Dedifferentiated amniotic fluid mesenchymal stem cell (primary cell): Measurements from ENCODE around the gene RNF32.
"Not testable (repeated sequence)": the region's sequence is repeated elsewhere in the genome, so short reads cannot be mapped to it uniquely, and the experiment has no call there.

Experiments
- DNase-seq: peaks from one replicate; pipeline ENCODE4 v3.0.0-alpha.2; 2016; ENCODE audit errors: extremely low spot score

The RNF32 gene

DNA sequence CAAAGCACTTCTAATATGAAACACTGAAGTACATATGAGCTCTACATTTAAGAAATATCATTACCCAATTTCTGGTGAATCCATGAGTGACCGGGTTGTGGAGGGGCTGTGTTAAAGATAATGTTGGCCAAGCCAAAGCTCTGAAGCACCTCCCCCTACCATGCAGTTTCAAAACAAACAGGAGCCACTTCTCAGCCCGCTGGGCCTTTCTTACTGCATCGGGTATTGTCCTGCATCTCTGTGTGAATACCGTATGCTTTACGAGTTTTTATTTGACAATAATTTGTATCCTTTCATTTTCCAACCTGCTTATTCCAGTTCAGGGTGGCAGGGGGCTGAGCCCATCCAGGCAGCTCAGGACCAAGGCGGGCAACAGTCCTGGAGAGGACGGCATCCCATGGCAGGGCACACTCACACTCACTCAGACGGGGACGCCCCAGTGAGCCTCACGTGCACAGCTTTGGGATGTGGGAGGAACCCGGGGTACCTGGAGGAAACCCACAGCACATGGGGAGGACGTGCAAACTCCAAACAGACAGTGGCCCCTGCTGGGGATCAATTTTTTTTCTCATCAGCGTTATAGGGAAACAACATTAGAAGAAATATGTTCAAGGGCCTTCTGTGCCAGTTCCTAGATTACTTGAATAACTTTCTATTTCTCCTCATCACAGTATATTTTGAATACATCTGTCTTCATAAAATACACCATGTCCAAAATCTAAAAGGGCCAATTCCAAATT lies 1.9 kb downstream of the RNF32 start:
- DNase-seq: no peak

DNA sequence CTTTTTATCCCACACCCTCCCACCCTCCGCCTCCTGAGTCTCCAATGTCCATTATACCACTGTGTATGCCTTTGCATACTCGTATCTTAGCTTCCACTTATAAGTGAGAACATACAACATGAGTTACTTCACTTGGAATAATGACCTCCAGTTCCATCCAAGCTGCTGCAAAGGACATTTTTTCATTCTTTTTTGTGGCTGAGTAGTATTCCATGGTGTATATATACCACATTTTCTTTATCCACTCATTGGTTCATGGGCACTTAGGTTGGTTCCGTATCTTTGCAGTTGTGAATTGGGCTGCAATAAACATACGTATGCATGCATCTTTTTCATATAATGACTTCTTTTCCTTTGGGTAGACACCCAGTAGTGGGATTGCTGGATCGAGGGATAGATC lies 6.8 kb downstream of the RNF32 start:
- not testable (repeated sequence) for DNase-seq

DNA sequence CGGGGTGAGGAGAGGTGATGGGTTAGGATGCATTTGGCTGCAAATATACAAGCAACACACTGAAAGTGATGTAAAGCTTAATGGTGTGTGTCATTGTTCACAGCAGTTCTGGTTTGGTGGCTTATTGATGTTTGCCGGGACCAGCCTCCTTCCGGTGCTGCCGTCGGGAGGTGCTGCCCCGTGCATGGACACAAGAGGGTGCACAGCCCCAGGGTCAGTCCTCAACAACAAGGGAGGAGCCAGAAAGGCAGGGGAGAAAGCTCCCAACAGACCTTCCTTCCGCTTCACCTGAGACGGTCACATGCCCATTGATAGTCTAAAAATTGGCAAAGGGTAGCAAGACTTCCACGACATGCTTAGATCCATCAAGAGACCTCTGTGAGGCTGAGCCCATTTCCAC lies 9.5 kb downstream of the RNF32 start:
- DNase-seq: no peak

DNA sequence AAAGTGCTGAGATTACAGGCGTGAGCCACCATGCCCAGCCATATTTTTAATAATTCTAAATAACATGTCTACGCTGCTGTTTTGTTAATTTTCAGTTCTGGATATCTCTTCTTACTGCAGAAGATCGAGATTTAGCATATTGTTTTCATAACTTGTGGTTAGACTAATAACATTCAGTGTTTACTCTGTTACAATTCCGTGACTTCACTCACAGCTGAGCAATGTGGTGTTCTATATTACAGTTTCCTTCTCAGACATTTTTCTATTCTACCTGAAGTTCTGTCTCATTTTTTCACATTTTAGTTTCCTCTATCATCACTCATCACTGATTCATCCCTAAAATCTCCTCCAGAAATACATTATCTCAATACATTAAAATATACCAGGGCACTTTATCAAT lies 10.9 kb downstream of the RNF32 start:
- no peak for DNase-seq

DNA sequence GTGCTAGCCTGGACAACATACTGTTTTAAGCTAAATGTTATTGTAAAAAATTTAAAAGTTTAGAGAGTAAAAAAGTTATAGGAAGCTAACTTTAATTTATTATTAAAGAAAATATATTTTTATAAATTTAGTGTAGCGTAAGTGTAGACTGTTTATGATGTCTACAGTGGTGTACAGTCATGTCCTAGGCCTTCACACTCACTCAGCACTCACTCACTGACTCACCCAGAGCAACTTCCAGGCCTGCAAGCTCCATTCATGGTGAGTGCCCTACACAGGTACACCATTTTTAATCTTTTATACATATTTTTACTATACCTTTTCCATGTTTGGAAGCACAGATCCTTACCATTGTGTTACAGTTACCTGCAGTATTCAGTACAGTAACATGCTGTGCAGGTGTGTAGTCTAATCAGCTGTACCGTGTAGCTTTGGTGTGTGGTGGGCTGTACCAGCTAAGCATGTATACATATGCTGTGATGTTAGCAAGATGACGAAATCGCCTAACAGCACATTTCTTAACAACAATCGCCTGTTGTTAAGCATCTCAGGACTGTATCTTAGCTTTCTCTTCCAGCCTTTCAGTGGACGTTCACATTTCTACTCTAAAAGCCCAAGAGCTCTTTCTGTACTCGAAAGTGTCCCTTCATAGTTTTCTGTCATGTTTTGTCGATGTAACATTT lies 12.5 kb downstream of the RNF32 start:
- no peak for DNase-seq

DNA sequence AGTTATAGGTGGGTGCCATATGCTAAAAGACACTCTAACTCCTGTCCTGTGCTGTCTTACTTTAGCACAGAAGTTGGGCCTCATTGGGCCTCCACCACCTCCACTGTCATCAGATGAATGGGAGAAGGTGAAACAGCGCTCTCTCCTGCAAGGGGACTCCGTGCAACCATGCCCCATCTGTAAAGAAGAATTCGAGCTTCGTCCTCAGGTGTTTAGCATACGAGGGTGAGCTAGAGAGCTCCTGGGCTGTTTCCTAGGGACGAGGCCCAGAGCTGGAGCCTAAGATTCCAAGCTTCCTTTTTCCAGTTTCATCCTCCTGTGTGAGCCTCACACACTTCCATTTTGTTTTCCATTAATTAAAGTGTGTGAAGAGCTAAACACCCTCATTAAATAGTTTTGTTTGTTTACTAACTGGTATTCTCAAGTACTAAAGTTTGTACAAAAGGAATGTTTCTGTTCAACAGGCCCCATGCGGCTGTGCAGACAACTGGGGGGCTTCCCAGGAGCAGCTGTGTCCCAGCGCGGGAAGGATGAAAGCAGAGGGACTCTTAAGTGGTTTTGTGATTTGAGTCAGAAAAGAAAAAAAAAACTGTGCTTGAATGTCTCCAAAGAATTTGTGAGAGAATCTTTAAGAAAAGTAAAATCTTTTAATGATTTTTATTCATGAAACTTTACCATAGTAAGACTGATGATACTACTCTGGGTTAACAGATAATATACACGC lies 14.1 kb downstream of the RNF32 start:
- no peak for DNase-seq

DNA sequence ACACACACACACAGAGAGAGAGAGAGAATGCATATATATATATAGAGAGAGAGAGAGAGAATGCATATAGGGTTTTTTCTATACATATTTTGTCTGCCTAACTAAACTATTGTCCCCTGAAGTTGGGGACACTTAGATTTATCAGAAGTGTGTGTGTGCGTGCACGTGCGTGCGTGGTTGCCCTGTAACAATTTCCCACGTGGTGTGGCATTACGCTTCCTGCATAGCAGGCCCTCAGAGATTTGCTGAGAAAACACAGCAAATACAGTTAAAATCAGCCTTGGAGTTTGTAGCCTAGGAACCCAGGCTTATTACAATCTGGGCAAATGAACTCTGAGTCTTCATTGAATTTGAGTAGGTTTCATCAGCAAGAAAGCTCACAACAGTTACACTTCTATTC lies 14.7 kb downstream of the RNF32 start:
- DNase-seq: no peak

DNA sequence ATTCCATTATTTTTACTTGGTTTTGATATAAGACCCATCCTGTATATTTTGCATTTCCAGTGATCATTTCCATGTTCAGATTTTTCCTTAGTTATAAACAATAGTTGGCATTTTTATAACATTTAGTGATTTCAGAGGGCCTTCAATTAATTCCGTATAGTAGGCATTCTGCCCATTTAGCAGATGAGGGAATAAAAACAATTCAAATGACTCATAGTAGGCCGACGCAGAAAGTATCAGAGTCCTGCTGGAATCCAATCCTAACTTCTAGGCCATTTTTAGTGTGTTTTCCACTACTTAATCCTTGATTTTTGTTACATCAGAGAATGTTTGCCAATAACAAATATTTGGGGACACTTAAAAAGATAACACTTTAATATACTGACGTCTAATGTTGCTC lies 15.4 kb downstream of the RNF32 start:
- DNase-seq: no peak

DNA sequence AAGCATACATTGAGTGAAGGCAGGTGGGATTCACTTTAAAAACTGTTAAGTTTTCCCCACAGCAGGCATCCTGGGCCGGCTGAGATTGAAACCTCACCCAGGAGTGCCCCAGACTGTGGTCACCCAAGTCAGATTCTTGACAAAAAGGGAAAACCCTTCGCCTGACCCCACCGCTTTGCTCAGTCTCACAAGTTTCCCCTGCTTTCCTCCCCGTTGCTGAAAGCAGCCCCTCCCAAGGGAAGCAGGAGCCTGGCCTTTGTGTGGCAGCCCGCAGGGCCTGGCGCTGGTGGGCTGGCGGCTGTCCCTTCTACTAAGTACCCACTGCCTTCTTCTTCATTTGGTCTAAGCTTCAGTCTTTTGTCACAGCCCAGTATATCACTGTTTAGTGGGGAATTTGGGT lies 16.0 kb downstream of the RNF32 start:
- DNase-seq: no peak

DNA sequence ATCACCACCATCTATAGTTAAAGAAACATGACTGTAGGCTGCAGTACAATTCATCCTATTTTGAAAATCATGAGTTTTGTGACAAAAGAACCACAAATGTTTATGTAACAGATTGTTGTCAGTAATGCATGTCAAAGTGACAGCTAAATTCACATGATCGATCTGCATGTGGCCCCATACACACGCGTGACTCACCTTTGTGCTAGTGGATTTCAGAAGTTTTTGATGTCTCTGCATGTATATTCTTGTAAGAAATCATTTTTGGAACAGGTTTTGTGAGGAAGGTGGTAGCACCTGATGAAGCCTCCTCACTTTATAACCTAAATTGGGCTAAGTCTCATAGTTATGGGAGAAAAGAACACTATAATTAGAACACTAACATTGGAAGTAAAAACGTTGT lies 17.1 kb downstream of the RNF32 start:
- no peak for DNase-seq

DNA sequence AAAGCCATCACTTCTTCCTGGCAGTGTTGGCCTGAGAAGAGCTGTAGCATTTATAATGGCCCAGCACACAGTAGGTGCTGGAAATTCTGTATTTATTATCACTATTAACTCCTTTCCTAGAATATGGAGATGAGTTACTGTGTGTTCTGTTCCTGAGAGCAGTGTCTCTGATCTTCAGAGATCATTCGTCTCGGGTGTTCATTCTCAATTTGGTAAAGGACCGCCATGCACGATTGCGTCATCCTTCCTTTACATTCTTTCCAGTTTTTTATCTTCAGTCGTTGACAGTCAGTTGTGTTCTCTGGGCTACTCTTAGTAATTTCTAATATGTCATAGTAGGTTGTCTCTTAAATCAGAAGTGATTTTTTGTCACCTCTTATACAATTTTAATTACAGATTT lies 18.6 kb downstream of the RNF32 start:
- DNase-seq: no peak

DNA sequence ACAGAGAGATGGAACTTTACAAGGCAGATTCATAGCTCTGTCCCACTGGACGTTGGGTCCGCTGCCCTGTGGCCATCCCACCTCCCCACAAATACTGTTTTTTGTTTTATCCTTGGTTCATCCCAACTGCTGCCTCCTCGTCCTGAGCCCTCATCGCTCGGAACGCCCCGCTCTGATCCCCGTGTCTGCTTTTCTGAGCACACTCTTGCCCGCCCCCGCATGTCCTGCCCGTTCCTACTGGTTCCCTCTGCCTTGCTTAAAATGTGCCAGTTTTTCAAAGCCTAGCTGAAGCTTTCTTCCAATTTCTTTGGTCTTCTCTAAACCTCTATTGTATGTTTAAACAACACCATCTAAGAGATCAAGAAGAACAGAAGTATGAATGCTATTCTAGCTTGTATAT lies 19.4 kb downstream of the RNF32 start:
- DNase-seq: no peak

DNA sequence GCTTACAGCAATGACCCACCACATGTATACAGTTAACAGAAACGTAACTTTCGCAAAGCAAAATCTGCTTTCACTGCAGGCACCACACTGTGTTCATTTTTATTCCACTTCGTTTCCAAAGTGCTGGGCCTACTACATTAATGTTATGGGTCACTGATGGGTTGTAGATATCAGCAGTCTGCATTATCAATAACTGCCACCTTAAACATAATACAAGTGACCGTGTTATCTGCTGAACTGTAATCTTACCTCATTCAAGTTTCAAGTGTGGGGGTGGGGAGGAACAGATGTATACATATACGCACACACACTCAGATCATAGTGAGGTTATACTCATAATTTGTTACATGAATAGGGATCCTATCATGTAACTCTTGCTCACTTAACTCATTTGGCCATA lies 21.1 kb downstream of the RNF32 start:
- DNase-seq: no peak

DNA sequence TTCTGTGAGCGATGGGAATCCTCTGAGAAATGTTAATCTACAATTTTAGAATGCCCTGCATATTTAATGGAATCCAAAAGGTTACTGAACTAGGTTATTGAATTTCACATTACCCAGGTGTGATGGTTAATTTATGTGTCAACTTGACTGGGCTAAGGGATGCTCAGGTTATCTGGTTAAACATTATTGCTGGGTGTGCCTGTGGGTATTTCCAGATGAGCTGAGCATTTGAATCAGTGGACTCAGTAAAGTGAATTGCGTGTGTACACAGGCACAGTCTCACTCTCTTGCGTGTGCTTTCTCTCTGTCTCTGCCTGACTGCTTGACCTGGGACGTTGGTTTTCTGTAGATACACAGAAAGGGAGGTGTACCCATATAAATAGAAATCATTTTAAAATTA lies 21.7 kb downstream of the RNF32 start:
- no peak for DNase-seq

DNA sequence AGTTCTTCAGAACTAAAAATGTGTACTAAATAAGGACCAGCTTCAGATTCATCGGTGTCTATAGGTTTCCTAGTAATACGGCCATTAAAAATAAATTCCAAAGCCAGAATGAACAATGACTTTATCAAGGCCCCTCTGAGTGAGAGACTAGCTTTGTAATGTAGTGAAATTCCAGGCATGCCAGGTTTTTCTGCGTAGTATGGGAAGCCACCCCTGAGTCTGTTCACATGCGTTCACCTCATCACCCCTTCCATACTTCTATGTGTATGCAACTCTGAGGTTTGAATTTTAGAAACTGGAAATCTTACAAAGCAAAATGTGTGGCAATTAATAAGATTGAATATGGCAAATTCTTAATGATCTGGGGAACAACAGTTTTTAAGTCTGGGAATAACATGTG lies 24.5 kb downstream of the RNF32 start:
- DNase-seq: no peak

DNA sequence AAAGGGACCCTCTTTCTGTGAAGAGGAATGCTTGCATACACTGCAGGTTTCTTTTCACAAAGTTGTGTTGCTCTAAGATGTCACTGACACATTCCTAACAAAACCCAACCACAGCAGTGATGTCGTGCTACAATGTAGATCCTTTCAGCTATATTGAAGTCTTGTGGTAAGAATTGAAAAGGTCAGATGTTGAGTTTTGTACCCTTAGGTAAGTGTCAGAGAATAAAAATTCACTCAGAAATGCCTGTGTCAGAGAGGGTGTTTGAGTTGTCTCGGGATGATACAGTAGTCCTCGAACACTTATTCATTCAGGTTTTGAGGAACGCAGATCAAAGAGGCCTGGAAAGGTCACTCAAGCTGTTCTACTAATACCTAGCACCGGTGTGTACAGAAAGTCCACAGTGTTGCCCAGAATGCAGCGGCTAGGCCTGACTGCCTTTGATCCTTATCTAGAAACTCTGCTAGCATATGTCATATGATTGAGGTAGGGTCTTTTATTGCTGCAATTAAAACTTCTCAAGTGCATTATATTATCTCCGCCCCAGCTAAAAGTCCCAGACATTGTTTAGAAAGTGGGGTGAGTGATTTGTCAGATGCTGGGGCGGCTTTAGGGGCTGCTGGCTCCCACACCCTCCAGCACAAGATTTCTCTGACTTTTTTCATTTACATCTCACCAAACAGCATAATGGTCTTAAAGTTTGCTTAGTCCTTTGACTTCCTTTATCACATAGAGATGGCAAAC lies 26.0 kb downstream of the RNF32 start:
- no peak for DNase-seq

DNA sequence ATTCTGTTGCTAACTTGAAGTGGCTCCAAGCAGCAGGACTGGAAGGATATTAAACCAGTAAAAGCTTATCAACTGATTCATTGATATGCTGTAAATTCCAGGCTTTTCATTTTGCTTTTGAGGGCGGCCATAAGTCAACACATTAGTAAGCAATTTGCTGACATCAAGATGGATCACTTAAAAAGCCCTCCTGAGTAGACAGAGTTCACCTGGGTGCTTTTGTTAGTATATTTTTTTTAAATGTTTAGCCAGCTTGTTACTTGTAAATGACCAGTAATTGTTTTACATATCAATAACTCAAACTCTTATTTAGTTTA lies 26.5 kb downstream of the RNF32 start:
- no peak for DNase-seq

DNA sequence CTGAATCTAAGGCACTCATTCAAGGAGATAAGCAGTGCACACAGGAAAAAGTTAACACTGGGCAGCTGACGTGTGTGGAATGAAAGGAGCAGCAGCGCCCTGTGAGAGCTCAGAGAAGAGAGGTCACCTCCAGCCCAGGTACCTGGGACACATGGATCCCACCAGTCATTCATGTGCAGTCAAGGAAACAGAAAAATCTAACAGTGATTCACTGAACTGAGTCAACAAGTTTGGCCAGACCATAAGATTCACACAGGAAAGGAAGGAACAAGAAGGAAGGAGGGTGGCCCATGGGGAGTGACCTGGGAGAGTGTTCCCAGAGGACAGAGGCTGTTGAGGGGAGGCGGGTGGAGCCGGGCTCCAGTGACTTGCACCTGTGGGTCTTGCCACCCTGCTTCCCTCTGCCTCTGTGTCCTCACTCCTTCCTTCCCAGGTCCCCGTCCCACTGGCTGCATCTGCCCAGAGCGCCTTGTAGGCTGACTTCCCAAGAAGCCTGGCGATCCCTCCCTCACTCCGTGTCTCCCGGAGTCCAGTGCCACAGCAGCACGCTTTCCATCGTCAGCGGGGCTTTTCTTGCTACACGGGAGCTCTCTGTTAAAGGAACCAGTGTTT lies 27.7 kb downstream of the RNF32 start:
- no peak for DNase-seq

DNA sequence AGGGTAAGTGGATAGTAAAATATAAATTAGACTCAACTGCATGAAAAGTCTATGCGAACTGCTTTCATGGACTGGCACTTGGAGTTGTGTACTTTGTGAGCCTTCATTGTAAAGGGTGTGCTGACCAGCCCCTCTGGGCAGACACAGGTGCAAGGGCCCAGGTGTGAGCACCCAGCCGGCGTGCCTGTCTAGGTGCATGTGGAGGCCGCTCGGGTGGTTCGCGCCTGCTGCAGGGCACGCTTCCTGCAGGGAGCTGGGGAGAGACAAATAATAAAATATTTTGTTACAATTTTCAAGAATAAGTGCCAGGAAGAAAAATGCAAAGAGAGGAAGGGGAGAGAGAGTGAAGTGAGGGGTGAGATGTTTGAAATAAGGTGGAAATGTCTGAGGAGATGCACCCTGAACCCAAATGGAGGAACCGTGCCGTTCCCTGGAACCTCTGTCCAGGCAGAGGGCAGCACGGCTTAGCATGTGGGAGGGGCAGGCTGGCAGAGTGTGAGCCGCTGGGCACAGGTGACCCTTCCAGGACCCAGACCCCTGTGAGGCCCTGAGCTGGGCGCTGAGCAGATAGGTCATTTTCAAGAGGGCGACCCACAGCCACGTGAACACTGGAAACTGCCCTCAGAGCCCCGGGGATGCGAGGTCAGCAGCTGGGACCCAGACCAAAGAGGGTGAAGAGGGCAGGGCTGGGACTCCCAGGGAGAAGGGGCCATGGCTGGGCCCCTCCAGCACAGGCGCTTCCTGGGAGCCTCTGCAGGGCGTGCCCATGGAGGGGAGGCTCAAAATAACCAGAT lies 28.7 kb downstream of the RNF32 start:
- DNase-seq: no peak

DNA sequence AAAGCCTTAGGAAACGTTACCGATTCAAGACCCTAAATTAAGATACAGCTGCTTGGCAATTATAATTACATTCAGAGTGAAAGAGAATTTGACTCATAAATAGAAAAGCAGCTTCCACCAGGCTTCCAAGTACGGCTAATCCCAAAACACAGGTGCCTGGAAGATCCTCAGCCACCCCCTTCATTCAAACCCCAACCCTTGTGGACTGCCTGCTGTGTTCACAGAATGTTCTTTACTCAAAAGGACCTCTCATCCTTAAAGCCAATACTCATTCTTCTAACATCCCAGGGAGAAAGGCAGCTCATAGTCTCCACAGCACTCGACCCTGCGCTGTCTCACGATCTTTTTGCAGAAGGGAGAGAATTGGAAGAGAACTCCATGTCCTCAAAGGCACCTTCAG lies 32.9 kb downstream of the RNF32 start:
- no peak for DNase-seq

DNA sequence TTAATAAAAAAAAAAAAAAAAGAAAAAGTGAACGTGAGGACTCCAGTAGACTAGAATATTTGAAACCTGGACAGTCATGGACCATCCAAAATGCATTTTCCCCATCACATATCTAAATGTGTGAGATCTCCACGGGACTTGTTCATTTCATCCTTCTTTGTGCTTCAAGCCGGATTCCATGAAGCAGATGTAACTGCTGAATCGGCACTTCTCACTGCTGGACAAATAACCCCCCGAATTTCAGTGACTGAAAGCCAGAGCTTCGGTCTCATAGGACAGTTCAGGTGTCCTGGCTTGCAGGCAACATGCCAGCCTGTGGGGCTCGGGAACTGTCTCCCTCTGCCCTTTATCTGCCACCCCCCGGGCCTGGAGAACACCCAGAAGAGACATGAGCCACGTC lies 33.3 kb downstream of the RNF32 start:
- DNase-seq: no peak
